GM21367 (cell line): ENCODE measurements around the gene CRHR1.

Source experiments
- ATAC-seq: cut with Tn5 transposase; IDR thresholded peaks from one replicate; pipeline ENCODE4 v1.9.1; 2021; ENCODE audit not compliant: unreplicated experiment

The CRHR1 gene

DNA sequence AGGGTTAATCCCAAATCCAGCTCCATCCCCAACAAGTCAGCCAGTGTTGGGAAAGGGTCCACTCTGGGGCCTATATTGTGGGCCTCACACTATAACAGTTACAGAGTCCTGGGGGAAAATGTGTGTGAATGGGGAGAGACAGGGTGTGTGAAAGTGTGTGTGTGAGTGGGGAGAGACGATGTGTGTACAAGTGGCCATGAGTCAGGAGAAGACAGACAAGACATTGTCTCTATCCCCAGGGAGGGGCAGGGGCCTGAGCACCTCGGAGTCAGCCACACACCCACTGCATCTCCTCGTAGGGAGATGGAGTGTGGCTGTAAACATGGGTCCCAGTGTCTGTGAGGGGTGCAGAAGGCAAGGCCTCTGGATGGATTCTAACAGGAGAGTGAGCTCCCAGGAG lies 2.9 kb downstream of the CRHR1 start:
- ATAC-seq, result no peak

DNA sequence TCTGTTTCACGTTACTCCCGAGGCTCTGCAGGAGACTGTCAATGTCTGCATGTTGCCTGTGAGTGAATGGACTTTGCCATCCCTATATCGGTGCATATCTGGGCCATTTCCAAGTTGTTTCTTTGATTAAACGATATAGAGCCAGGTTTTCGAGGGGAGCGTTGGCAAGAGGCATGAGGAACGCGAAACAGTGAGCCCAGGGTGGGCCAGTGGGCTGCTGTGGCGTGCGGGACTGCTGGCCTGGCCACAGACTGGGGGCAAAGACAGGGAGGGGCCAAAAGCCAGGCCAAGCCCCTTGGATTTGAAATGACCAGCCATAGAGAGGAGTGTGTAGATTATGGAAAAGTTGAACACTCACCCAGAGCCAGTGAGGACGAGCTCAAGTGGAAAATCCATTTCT lies 3.5 kb downstream of the CRHR1 start:
- ATAC-seq, result no peak

DNA sequence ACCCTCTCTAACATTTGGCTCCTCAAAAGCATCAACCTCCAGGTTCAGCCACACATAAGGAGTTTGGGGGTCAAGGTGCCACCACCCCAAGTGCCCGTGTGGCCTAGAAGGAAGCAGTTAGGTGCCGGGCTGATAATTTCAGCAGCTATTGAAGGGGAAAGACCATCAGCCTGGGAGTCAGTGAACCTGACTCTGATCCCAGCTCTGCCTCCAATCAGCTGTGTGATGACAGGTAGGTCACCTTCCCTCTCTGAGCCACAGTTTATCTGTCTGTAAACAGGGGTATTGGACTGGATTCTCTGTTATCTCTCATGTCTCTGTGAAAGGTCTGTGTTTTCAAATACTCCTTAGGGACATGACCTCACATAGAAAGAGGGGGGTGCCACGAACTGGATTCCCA lies 3.9 kb downstream of the CRHR1 start:
- ATAC-seq, result no peak

GRCh38 chr17:45789874-45790273 lies 5.8 kb downstream of the CRHR1 start:
- no peak for ATAC-seq

GRCh38 chr17:45790296-45790922 lies 6.3 kb downstream of the CRHR1 start:
- ATAC-seq, result no peak

GRCh38 chr17:45791041-45791582 lies 7.0 kb downstream of the CRHR1 start:
- no peak for ATAC-seq

- no peak for ATAC-seq
Measured at GRCh38 chr17:45791935-45792334, 7.8 kb downstream of the CRHR1 start.

DNA sequence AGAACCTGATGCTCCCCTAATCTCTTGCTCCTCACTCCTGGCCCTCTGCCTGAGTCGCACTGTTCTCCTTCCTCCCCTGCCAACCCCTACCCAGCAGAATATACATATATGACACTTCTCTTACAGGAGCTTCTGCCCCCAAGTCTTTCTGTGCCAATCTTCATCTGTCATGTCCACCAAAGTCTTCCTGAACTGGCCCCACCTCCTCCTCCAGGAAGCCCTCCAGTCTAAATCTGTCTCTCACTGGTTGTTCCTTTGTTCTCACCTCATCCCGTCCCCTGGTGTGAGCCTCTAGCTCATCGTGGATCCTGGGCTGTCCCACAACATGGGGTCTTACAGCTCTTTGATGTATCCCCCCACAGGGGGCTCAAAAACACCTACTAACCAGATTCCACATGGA lies 8.3 kb downstream of the CRHR1 start:
- no peak for ATAC-seq

GRCh38 chr17:45792995-45793755 lies 9.1 kb downstream of the CRHR1 start:
- no peak for ATAC-seq

DNA sequence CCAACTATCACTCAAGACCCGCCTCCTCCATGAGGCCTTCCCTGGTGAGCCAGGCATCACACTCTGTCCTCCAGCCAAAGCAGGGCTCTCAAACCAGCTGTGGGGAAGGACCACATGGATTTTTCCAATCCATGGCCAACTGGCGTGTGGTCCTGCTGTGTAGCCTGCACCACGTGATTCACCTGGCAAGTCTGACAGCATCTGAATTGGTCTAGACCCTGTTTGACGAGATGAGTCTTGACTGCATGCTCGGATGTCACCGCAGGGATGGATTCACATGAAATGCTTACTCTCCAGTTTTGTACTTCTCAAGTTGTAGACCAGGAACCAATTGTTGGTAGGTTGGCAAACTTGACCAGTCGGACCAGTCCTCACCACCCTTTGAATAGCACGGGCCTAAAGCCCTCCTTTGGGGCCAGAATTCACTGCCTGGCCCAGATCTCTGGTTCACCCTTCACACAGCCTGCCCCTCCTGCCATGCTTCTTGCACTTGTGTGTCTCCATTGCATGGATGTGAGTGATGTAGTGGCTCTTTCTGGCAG lies 9.9 kb downstream of the CRHR1 start:
- no peak for ATAC-seq

- no peak for ATAC-seq
Measured at GRCh38 chr17:45794840-45795239, 10.7 kb downstream of the CRHR1 start.

GRCh38 chr17:45800816-45801215 lies 16.7 kb downstream of the CRHR1 start:
- ATAC-seq, result no peak

DNA sequence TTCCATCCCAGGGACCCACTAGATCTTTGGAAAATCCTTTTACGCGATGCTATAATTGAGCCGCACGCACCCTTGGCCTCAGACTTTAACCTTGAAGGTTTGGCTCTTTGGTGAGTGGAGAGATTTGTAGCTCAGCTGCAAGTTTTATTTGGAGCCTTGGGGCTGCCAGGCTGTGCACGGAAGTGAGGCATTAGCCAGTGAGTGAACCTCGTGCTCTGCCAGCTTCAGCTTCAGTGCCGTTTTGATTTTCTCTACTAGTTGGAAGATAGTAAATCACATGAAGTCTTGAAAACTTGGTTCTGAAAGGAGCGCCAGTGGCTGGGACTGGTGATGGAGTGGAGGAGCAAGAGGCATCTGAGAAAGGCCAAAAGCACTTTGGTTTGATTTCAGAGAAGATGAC lies 17.3 kb downstream of the CRHR1 start:
- ATAC-seq, result no peak

- ATAC-seq, result no peak
Measured at GRCh38 chr17:45808845-45809244, 24.7 kb downstream of the CRHR1 start.

- no peak for ATAC-seq
Measured at GRCh38 chr17:45809499-45809898, 25.4 kb downstream of the CRHR1 start.

DNA sequence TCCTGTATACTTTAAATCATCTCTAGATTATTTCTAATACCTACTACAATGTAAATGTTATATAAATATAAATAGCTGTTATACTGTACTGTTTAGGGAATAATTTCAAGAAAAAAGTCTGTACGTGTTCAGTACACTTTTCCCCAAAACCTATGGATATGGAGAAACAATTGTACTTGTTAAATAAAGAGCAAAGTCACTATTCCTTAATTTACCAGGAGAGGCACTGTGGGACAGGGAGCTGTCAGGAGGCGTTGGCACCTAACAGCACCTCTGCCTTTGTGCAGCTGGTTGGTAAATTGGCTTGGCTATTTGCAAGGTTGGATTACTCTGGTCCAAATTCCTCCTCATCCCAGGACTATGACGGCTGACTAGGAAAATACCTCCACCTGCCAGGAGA lies 28.0 kb downstream of the CRHR1 start:
- ATAC-seq, result no peak

DNA sequence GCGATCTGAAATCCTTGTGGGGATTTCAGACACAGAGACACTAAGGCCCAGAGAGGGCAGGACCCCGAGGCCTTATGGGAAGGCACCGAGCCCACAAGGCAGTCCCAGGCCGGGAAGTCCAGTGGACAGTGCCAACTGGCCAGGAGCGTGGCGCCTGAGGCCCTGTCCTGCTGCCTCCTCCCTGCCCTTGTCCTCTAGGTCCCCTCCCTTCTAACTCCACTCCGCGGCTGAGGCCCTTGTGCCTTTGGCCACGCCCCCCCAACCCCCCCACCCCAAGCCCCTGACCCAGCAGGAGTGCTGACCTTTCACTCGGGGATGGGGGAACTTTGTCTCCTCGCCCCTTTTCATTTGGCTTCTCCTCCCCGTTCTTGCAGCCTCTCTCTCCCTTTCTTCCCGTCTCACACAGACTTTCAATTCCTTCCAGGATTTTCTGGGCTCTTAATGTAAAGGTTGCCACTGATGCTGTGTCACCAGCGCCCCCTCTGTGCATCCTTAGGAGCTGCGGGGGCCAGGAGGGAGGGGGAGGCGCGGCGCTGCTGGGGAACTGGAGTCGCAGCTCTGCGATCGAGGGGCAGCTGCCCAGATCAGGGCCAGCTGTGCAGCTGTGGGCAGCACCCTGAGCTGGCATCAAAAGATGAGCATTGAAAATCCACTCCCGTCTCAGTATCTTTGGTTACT lies 29.1 kb downstream of the CRHR1 start:
- ATAC-seq, result no peak

GRCh38 chr17:45814622-45815606 lies 30.8 kb downstream of the CRHR1 start:
- ATAC-seq, result no peak

DNA sequence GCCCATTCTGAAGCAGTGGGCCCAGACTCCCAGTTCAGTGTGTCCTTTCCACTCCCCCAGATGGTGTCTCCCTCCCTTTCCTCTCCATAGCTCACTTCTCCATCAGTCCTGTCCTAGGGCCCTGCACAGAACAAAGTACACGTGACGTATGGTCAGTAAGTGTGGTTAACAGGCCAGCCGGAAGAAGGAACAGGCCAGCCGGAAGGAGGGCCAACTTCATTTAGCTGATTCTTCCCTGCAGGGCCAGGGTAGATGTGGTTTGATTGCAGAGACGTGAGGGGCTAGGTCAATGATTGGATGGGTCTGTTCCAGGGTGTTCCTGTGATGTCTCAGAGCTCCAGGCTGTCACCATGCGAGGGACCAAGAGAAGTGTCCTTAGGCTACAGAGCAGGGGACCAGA lies 31.6 kb downstream of the CRHR1 start:
- ATAC-seq, result no peak

GRCh38 chr17:45818041-45818440 lies 33.9 kb downstream of the CRHR1 start:
- ATAC-seq, result no peak

- ATAC-seq, result no peak
Measured at GRCh38 chr17:45818699-45819098, 34.6 kb downstream of the CRHR1 start.
